ENCODE data around the gene TMEM97. TPM values are rescaled to one million over a fixed set of nuclear protein-coding genes. Genes with fewer than 3 reads are reported as not detected.
"Not testable (repeated sequence)": the region's sequence is repeated elsewhere in the genome, so short reads cannot be mapped to it uniquely, and the experiment has no call there.

The TMEM97 gene
- total and polyA plus RNA-seq, 11 donors, result 1.4 to 7.9 (median 3.3) TPM

DNA sequence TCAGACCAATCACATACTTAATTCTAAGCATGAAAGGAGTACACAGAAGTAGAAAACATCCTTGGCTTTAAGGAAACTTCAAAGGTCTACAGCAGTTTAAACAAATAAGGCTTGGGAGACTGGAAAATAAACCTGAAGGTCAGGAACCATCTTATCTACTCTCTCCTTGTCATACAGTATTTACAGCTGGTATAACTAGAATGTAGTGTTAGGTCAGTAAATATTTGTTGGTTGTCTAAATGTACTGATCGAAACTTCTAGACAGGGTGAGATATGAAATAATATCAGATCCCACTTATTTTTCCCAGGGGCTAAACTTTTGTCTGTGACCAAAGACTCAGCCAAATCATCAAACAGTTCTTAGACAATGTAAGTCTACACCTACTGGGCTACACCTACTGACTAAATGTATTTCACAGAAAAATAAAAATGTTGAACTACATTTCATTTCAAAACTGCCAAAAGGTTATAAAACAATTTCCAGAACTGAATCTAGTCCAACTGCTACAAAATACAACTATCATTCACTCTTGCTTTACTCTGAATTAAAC, 27.1 kb upstream of the TMEM97 start:
- no peak overlapping the region for H3K27ac ChIP-seq

GRCh38 chr17:28292878-28293277, 26.1 kb upstream of the TMEM97 start:
- H3K9me3 ChIP-seq; H3K36me3 ChIP-seq; H3K27ac ChIP-seq; H3K4me3 ChIP-seq; DNase-seq; ATAC-seq; H3K27me3 ChIP-seq; H3K4me1 ChIP-seq; intact Hi-C loops (cut with DNase I): not testable (repeated sequence)
- 81 to 90% (median 83%) methylated on average over 12 of the region's 12 CpGs for WGBS, 4 donors

More for the DNA sequence above, 27.1 kb upstream of the TMEM97 start:
- ATAC-seq, result no peak
- Histone ChIP-seq H3K4me3 (no peak overlapping the region), H3K27me3 (peaks cover 0 to 8% (median 0%) of the 10 kb centered on the region in 9 donors), H3K4me1 (no peaks in the 10 kb centered on the region), H3K9me3 (no peaks in the 10 kb centered on the region), H3K36me3 (no peaks in the 10 kb centered on the region)
- no peak for DNase-seq
- 82 to 91% (median 88%) methylated on average over 1 of the region's 1 CpG for WGBS, 4 donors
- intact Hi-C loops (cut with DNase I), result no loop called here
- TF ChIP-seq, protein P1, sequence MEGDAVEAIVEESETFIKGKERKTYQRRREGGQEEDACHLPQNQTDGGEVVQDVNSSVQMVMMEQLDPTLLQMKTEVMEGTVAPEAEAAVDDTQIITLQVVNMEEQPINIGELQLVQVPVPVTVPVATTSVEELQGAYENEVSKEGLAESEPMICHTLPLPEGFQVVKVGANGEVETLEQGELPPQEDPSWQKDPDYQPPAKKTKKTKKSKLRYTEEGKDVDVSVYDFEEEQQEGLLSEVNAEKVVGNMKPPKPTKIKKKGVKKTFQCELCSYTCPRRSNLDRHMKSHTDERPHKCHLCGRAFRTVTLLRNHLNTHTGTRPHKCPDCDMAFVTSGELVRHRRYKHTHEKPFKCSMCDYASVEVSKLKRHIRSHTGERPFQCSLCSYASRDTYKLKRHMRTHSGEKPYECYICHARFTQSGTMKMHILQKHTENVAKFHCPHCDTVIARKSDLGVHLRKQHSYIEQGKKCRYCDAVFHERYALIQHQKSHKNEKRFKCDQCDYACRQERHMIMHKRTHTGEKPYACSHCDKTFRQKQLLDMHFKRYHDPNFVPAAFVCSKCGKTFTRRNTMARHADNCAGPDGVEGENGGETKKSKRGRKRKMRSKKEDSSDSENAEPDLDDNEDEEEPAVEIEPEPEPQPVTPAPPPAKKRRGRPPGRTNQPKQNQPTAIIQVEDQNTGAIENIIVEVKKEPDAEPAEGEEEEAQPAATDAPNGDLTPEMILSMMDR (IDR thresholded peaks at IDR 0.05), result no peak
- no peak for TF ChIP-seq POLR2A (IDR thresholded peaks at IDR 0.05)

DNA sequence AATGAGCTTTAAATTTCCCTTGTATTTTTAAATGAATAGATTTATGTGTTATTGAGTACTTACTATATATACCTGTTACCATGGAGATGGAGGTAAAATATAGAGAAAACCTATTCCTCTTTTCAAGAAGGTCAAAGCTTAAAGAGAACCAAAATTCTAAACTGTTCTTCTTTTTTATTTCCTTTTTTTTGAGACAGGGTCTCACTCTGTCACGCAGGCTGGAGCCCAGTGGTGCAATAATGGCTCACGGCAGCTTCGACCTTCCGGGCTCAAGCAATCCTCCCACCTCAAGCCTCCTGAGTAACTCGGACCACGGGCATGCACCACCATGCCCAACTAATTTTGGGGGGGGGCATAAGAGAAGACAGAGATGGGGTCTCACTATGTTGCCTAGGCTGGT, 25.0 kb upstream of the TMEM97 start:
- H3K36me3 ChIP-seq, result no peaks in the 10 kb centered on the region
- no peak for ATAC-seq
- WGBS, 4 donors, result 82 to 95% (median 87%) methylated on average over 6 of the region's 6 CpGs
- no peak for TF ChIP-seq POLR2A (IDR thresholded peaks at IDR 0.05)
- TF ChIP-seq, protein P1 (IDR thresholded peaks at IDR 0.05), result no peak
- intact Hi-C loops (cut with DNase I), result no loop called here
- peaks cover 0 to 8% (median 0%) of the 10 kb centered on the region in 9 donors for H3K27me3 ChIP-seq
- H3K27ac ChIP-seq, result no peak overlapping the region
- no peaks in the 10 kb centered on the region for H3K4me1 ChIP-seq
- DNase-seq, result no peak
- no peaks in the 10 kb centered on the region for H3K9me3 ChIP-seq
- H3K4me3 ChIP-seq, result no peak overlapping the region

DNA sequence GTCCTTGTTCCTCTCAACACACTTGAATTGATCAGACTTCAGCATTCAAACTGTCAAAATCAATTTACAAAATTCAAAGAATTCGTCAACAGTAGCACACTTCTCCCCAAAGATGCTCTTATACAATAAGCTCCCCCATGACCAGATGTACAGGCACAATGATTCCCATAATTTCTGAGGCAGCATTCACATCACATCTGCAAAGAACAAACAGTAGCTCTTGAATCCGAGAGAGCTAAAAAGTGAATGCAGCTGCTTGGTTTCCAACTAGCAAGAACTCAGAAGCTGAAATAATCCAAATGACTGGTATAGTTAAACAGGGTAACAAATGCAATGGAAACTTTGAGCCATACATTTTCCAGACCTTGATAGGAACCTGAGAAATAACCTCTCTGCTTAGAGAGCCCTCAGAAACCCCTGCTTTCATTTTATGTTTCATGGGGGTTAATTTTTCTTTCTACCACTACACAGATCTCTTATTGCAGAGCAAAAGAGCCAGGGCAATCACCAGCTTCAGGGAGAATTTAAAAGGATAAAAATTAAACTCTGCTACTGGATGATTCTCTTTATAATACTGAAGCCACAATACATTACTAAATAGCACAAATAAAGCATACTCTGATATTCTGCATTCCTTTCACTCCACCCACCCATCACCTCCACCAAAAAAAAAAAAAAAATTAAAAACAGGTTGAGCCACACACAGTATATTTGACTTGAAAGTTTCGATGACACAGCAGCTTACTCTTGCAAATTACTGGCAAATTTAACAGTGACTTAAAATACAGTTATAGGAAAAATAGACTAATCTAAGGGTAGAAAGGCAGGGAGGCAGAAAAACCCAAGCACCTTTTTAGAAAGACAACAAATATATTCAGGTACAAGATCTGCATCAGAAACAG, 23.1 kb upstream of the TMEM97 start:
- Histone ChIP-seq H3K27me3 (peaks cover 0 to 8% (median 0%) of the 10 kb centered on the region in 9 donors), H3K9me3 (no peaks in the 10 kb centered on the region), H3K36me3 (no peaks in the 10 kb centered on the region), H3K4me3 (no peak overlapping the region), H3K27ac (no peak overlapping the region), H3K4me1 (no peaks in the 10 kb centered on the region)
- intact Hi-C loops (cut with DNase I), result no loop called here
- WGBS, 4 donors, result 72 to 77% (median 75%) methylated on average over 3 of the region's 3 CpGs
- no peak for DNase-seq
- ATAC-seq, result no peak
- TF ChIP-seq, protein P1 (IDR thresholded peaks at IDR 0.05), result no peak
- no peak for TF ChIP-seq POLR2A (IDR thresholded peaks at IDR 0.05)

Measured in heart left ventricle (tissue), 16 donors.